GM10266 (cell line): ENCODE data around the gene SMAD6.

ENCODE experiments used
- DNase-seq: peaks from one replicate; pipeline ENCODE4 v3.0.0; 2012; ENCODE audit errors: extremely low spot score
- CTCF ChIP-seq: IDR thresholded peaks from 2 replicates; pipeline ENCODE4 v1.5.1; 2012; ENCODE audit warnings: mild to moderate bottlenecking, low read depth; ENCODE audit not compliant: control insufficient read depth, insufficient read depth; ENCODE audit errors: missing control alignments

The SMAD6 gene

GRCh38 chr15:66788024-66788423 is 86.0 kb downstream of the SMAD6 start:
- DNase-seq, result no peak
- no peak for TF ChIP-seq CTCF

- no peak for DNase-seq
Measured at GRCh38 chr15:66789029-66790025, 87.3 kb downstream of the SMAD6 start.

GRCh38 chr15:66795851-66796250 is 93.8 kb downstream of the SMAD6 start:
- no peak for DNase-seq
- TF ChIP-seq CTCF, result no peak

More at GRCh38 chr15:66789029-66790025, 87.3 kb downstream of the SMAD6 start:
- TF ChIP-seq CTCF, result no peak

GRCh38 chr15:66796343-66796742 is 94.3 kb downstream of the SMAD6 start:
- TF ChIP-seq CTCF, result no peak
- DNase-seq, result no peak

GRCh38 chr15:66797921-66798320 is 95.9 kb downstream of the SMAD6 start:
- TF ChIP-seq CTCF, result no peak
- DNase-seq, result no peak

- DNase-seq, result no peak
- no peak for TF ChIP-seq CTCF
Measured at GRCh38 chr15:66798426-66799061, 96.5 kb downstream of the SMAD6 start.

GRCh38 chr15:66799242-66799641 is 97.2 kb downstream of the SMAD6 start:
- no peak for TF ChIP-seq CTCF
- no peak for DNase-seq
